ENCODE results near the gene PSMA5.

Gene PSMA5

GRCh38 chr1:109369167-109369746 lies 57.0 kb downstream of the PSMA5 start:
- DNase-seq (ENCODE audit: low read depth, low spot score) = no peak

GRCh38 chr1:109368464-109368863 lies 57.8 kb downstream of the PSMA5 start:
- DNase-seq (ENCODE audit: low read depth, low spot score) = no peak

- no peak for DNase-seq (ENCODE audit: low read depth, low spot score)
Measured at GRCh38 chr1:109367626-109368025, 58.6 kb downstream of the PSMA5 start.

- DNase-seq (ENCODE audit: low read depth, low spot score) = no peak
Measured at GRCh38 chr1:109365642-109366204, 60.5 kb downstream of the PSMA5 start.

- DNase-seq (ENCODE audit: low read depth, low spot score) = no peak
Measured at GRCh38 chr1:109361649-109362048, 64.6 kb downstream of the PSMA5 start.

- DNase-seq (ENCODE audit: low read depth, low spot score) = no peak
Measured at GRCh38 chr1:109361069-109361468, 65.2 kb downstream of the PSMA5 start.

GRCh38 chr1:109357616-109358015 lies 68.6 kb downstream of the PSMA5 start:
- DNase-seq (ENCODE audit: low read depth, low spot score) = no peak

GRCh38 chr1:109356915-109357314 lies 69.3 kb downstream of the PSMA5 start:
- DNase-seq (ENCODE audit: low read depth, low spot score) = no peak

- DNase-seq (ENCODE audit: low read depth, low spot score) = no peak
Measured at GRCh38 chr1:109356505-109356904, 69.7 kb downstream of the PSMA5 start.

- DNase-seq (ENCODE audit: low read depth, low spot score) = no peak
Measured at GRCh38 chr1:109354929-109355328, 71.3 kb downstream of the PSMA5 start.

- no peak for DNase-seq (ENCODE audit: low read depth, low spot score)
Measured at GRCh38 chr1:109351457-109351856, 74.8 kb downstream of the PSMA5 start.

GRCh38 chr1:109350655-109351054 lies 75.6 kb downstream of the PSMA5 start:
- DNase-seq (ENCODE audit: low read depth, low spot score) = no peak

- DNase-seq (ENCODE audit: low read depth, low spot score) = no peak
Measured at GRCh38 chr1:109350182-109350581, 76.1 kb downstream of the PSMA5 start.
